Neural cell (in vitro differentiated cells): ENCODE results near the gene IDUA. TPM values are rescaled to one million over a fixed set of nuclear protein-coding genes. Genes with fewer than 3 reads are reported as not detected.

Source experiments
- H2AFZ ChIP-seq: fragments of 200-600, 300-800 bp; sonication (generic), shearing (Covaris generic); 2 replicates; pipeline ENCODE4 v1.6.0; 2014; ENCODE audit warnings: low read depth, mild to moderate bottlenecking, antibody characterized with exemption, low read length, moderate library complexity
- H3F3A ChIP-seq: fragments of 200-600 bp; shearing (Covaris generic); 2 replicates; pipeline ENCODE4 v1.6.1; 2016; ENCODE audit warnings: mild to moderate bottlenecking, moderate library complexity, mixed read lengths, antibody characterized with exemption, low read length; ENCODE audit not compliant: insufficient read depth, poor library complexity, severe bottlenecking
- H3K27ac ChIP-seq: fragments of 200-600, 300-800 bp; sonication (generic), shearing (Covaris generic); 2 replicates; pipeline ENCODE4 v1.5.1; 2014; ENCODE audit warnings: mild to moderate bottlenecking, low read length, moderate library complexity
- H3K27me3 ChIP-seq: fragments of 300-800, 200-600 bp; sonication (generic), shearing (Covaris generic); 2 replicates; pipeline ENCODE4 v1.6.0; 2014; ENCODE audit warnings: mild to moderate bottlenecking, low read depth, low read length, moderate library complexity; ENCODE audit not compliant: insufficient read depth
- H3K36me3 ChIP-seq: fragments of 300-800, 200-600 bp; sonication (generic), shearing (Covaris generic); 2 replicates; pipeline ENCODE4 v1.5.1; 2014; ENCODE audit warnings: mild to moderate bottlenecking, antibody characterized with exemption, low read length, moderate library complexity; ENCODE audit not compliant: insufficient read depth
- H3K4me2 ChIP-seq: fragments of 300-800, 200-600 bp; sonication (generic), shearing (Covaris generic); 2 replicates; pipeline ENCODE4 v1.6.0; 2014; ENCODE audit warnings: mild to moderate bottlenecking, low read length
- H3K4me3 ChIP-seq: fragments of 300-800, 200-600 bp; sonication (generic), shearing (Covaris generic); 2 replicates; pipeline ENCODE4 v1.5.1; 2014; ENCODE audit warnings: mild to moderate bottlenecking, low read length, moderate library complexity
- H3K79me2 ChIP-seq: fragments of 200-600 bp; shearing (Covaris generic); replicated peaks from 2 replicates; pipeline ENCODE4 v1.6.0; 2014; ENCODE audit warnings: mild to moderate bottlenecking, low read length, moderate library complexity; ENCODE audit not compliant: insufficient read depth
- H3K9ac ChIP-seq: fragments of 300-800, 200-600 bp; sonication (generic), shearing (Covaris generic); 2 replicates; pipeline ENCODE4 v1.6.1; 2016; ENCODE audit warnings: mild to moderate bottlenecking, low read length, mixed read lengths
- H3K9me2 ChIP-seq: fragments of 200-600 bp; shearing (Covaris generic); 2 replicates; pipeline ENCODE4 v1.6.1; 2016; ENCODE audit warnings: mild to moderate bottlenecking, low read length, mixed read lengths; ENCODE audit not compliant: insufficient read depth
- H3K9me3 ChIP-seq: fragments of 200-600, 300-800 bp; sonication (generic), shearing (Covaris generic); 2 replicates; pipeline ENCODE4 v1.6.1; 2016; ENCODE audit warnings: mild to moderate bottlenecking, mixed run types, low read length, moderate library complexity, mixed read lengths
- H4K20me1 ChIP-seq: fragments of 200-600 bp; shearing (Covaris generic); 2 replicates; pipeline ENCODE4 v1.6.1; 2016; ENCODE audit warnings: mild to moderate bottlenecking, mixed run types; ENCODE audit not compliant: insufficient read depth
- EP300 ChIP-seq: fragments of 450-650 bp; conservative IDR thresholded peaks from 2 replicates; pipeline ENCODE4 v1.6.1; 2014; ENCODE audit warnings: antibody characterized with exemption, mild to moderate bottlenecking, moderate library complexity; ENCODE audit not compliant: poor library complexity, severe bottlenecking
- EZH2 ChIP-seq: fragments of 200-600, 300-800 bp; shearing (Covaris generic), sonication (generic); IDR thresholded peaks from 2 replicates; pipeline ENCODE4 v1.6.1; 2014; ENCODE audit warnings: antibody characterized with exemption, low read length, borderline replicate concordance, mild to moderate bottlenecking; ENCODE audit not compliant: insufficient read depth, poor library complexity, severe bottlenecking
- MXI1 ChIP-seq: fragments of 450-650 bp; conservative IDR thresholded peaks from 2 replicates; pipeline ENCODE4 v1.6.1; 2014; ENCODE audit warnings: antibody characterized with exemption, mild to moderate bottlenecking; ENCODE audit not compliant: poor library complexity, severe bottlenecking
- POLR2AphosphoS5 ChIP-seq: IDR thresholded peaks from 2 replicates; pipeline ENCODE4 v1.6.1; 2012
- RAD21 ChIP-seq: fragments of 450-650 bp; conservative IDR thresholded peaks from 2 replicates; pipeline ENCODE4 v1.6.1; 2014; ENCODE audit warnings: antibody characterized with exemption, mild to moderate bottlenecking, moderate library complexity
- REST ChIP-seq: IDR thresholded peaks from 2 replicates; pipeline ENCODE4 v1.6.1; 2012; ENCODE audit warnings: borderline replicate concordance
- SMC3 ChIP-seq: fragments of 450-650 bp; conservative IDR thresholded peaks from 2 replicates; pipeline ENCODE4 v1.6.1; 2014; ENCODE audit warnings: antibody characterized with exemption, mild to moderate bottlenecking, moderate library complexity; ENCODE audit not compliant: poor library complexity
- TAF1 ChIP-seq: IDR thresholded peaks from 2 replicates; pipeline ENCODE4 v1.6.1; 2012; ENCODE audit warnings: low read depth
- polyA plus RNA-seq: library from polyadenylated mRNA; depleted of rRNA; stranded (reverse); fragments of >200 nt; gene quantifications from 2 replicates; pipeline ENCODE4 v1.2.3, GENCODE V29; 2014
- TF ChIP-seq, protein P1 (sequence below): fragments of 450-650 bp; IDR thresholded peaks from 2 replicates; pipeline ENCODE4 v1.5.1; 2014; ENCODE audit warnings: antibody characterized with exemption, mild to moderate bottlenecking, moderate library complexity; ENCODE audit not compliant: poor library complexity, severe bottlenecking

IDUA gene
- polyA plus RNA-seq, 1 donor from 2014 or later = 12.7 TPM

DNA sequence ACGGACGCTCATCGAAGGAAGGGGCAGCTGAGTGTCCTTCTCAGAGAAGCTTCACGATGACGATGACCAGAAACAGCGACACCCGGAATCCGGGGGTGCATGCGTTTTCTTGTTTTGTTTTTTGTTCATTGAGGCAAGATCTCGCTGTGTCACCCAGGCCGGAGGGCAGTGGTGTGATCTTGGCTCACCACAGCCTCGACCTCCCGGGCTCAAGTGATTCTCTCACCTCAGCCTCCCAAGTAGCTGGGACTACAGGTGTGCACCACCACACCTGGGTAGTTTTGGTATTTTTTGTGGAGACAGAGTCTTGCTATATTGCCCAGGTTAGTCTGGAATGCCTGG, 33.3 kb upstream of the IDUA start:
- Histone ChIP-seq H3K9me3 (no peaks in the 10 kb centered on the region), H4K20me1 (no peaks in the 10 kb centered on the region), H3K27me3 (no peaks in the 10 kb centered on the region), H3K4me3 (no peak overlapping the region), H3F3A (no peaks in the 10 kb centered on the region), H3K9me2 (no peaks in the 10 kb centered on the region), H3K79me2 (no peaks in the 10 kb centered on the region), H3K9ac (no peak overlapping the region), H2AFZ (no peak overlapping the region), H3K27ac (no peak overlapping the region), H3K36me3 (no peaks in the 10 kb centered on the region), H3K4me2 (no peak overlapping the region)
- TF ChIP-seq, protein P1, sequence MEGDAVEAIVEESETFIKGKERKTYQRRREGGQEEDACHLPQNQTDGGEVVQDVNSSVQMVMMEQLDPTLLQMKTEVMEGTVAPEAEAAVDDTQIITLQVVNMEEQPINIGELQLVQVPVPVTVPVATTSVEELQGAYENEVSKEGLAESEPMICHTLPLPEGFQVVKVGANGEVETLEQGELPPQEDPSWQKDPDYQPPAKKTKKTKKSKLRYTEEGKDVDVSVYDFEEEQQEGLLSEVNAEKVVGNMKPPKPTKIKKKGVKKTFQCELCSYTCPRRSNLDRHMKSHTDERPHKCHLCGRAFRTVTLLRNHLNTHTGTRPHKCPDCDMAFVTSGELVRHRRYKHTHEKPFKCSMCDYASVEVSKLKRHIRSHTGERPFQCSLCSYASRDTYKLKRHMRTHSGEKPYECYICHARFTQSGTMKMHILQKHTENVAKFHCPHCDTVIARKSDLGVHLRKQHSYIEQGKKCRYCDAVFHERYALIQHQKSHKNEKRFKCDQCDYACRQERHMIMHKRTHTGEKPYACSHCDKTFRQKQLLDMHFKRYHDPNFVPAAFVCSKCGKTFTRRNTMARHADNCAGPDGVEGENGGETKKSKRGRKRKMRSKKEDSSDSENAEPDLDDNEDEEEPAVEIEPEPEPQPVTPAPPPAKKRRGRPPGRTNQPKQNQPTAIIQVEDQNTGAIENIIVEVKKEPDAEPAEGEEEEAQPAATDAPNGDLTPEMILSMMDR = no peak
- TF ChIP-seq POLR2AphosphoS5 (no peak), RAD21 (no peak), MXI1 (no peak), TAF1 (no peak), SMC3 (no peak)

- Histone ChIP-seq H3F3A (no peaks in the 10 kb centered on the region), H3K36me3 (no peaks in the 10 kb centered on the region), H3K9me2 (no peaks in the 10 kb centered on the region), H3K4me3 (no peak overlapping the region), H2AFZ (no peak overlapping the region), H3K27me3 (no peaks in the 10 kb centered on the region), H3K9ac (no peak overlapping the region), H4K20me1 (no peaks in the 10 kb centered on the region), H3K27ac (no peak overlapping the region), H3K4me2 (no peak overlapping the region), H3K79me2 (no peaks in the 10 kb centered on the region), H3K9me3 (no peaks in the 10 kb centered on the region)
- TF ChIP-seq REST (no peak), RAD21 (no peak), POLR2AphosphoS5 (no peak), SMC3 (no peak), MXI1 (no peak), EP300 (no peak), EZH2 (no peak), TAF1 (no peak)
- TF ChIP-seq, protein P1 = no peak
These were observed 32.4 kb upstream of the IDUA start for GRCh38 chr4:954211-955020.
